ENCODE data around the gene EPB41. TPM values are rescaled to one million over a fixed set of nuclear protein-coding genes. Genes with fewer than 3 reads are reported as not detected.
A peak's percentile ranks its signal among the peaks of the same experiment; 100 is the strongest.
"Not testable (repeated sequence)": the region's sequence is repeated elsewhere in the genome, so short reads cannot be mapped to it uniquely, and the experiment has no call there.

EPB41 gene
- 10 to 100 TPM; 67.6 to 71.0 TPM for total RNA-seq

GRCh38 chr1:28914228-28915030 is at the start of gene EPB41:
Gene EPB41, plus strand, starts transcription at chr1:28914569. Its CDS starts 72,869 bp downstream, at chr1:28987438.
- ChIA-PET CTCF (interaction anchor here (0.6 to 2.3 kb wide), 12 partner anchors 12 to 288 kb away, joined by 3 to 6 read pairs (median 4); partner anchors contain the start of gene YTHDF2), POLR2A (interaction anchor here (0.7 to 2.3 kb wide), 9 partner anchors 12 to 267 kb away, joined by 4 to 13 read pairs (median 6); partner anchors contain the start of genes RNU11 and SRSF4)
- intact Hi-C loops (cut with micrococcal nuclease): loop anchor here (1.0 kb wide), 3 partner anchors 13 to 48 kb away; no protein-coding TSS in a partner anchor
- Mint-ChIP-seq H3K36me3 (peaks cover 3% of the 10 kb centered on the region), H3K9me3 (no peaks in the 10 kb centered on the region), H3K4me3 (peak within 1 kb of the TSS; percentile 98), H3K4me1 (ENCODE audit: low read depth) (peaks cover 50% of the 10 kb centered on the region), H3K27me3 (no peaks in the 10 kb centered on the region), H3K27ac (peak within 1 kb of the TSS; percentile 93)
- peak; percentile 93 for DNase-seq

DNA sequence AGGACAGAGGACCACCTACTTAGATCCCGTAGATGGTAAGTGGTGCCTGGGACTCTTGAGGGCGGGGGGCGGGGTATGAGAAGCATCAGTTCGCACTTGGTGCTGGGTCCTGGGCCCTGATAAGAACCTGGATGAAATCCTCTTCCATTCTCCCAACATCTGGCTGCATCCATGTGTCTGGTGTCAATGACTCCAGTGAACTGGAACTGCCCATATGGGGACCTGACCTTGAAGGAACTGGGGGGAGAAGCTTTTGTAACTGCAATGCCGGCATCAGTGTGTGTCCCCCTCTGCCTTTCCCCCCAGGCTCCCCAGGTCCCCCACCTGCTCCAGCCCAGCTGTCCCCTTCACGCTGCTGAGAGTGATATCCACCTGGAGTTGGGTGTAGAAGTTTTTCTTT is 49.7 kb upstream of the EPB41 start:
- CTCF ChIA-PET: no interaction called here
- no peak overlapping the region for H3K27ac Mint-ChIP-seq

DNA sequence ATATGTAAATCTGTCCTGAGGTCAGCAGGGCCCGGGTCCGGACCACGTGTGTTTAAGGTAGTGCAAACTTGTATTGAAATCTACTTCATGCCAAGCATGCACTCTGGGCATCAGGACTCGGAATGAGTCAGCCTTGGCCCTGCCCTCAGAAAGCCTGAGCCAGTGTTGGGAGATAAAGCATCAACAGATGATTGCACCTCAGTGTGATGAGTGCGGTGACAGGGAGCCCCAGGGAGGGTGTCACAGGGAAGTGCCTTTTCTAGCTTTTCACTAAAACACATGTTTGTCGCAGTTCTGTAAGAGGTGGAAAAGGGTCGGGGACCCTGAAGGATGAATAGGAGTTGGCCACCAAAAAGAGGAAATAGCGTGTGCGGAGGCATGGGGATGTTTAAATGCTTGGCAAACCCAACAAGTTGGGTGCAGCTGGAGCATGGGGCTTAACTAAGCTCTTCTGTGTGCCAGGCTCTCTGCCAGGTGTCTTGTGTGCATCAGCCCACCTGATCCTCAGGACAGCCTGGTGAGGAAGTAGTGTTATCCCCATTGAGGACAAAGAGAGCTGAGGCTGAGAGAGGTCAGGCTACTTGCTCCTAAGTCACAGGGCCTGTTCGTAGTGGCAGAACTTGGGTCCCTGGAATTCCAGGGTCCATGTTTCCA is 48.2 kb upstream of the EPB41 start:
- DNase-seq: no peak
- H3K27ac Mint-ChIP-seq: no peak overlapping the region
- no peak overlapping the region for H3K4me3 Mint-ChIP-seq
- no peaks in the 10 kb centered on the region for H3K9me3 Mint-ChIP-seq
- peaks cover 1% of the 10 kb centered on the region for H3K27me3 Mint-ChIP-seq
- CTCF ChIA-PET: interaction anchor here (4.0 kb wide), 1 partner anchor 11 kb away, joined by 28 read pairs; no protein-coding TSS in a partner anchor
- no peaks in the 10 kb centered on the region for H3K4me1 Mint-ChIP-seq (ENCODE audit: low read depth)
- intact Hi-C loops (cut with micrococcal nuclease): no loop called here
- POLR2A ChIA-PET: no interaction called here
- H3K36me3 Mint-ChIP-seq: no peaks in the 10 kb centered on the region

More for the DNA sequence above, 49.7 kb upstream of the EPB41 start:
- no peaks in the 10 kb centered on the region for H3K4me1 Mint-ChIP-seq (ENCODE audit: low read depth)
- H3K27me3 Mint-ChIP-seq: no peaks in the 10 kb centered on the region
- POLR2A ChIA-PET: no interaction called here
- no peak for DNase-seq
- H3K4me3 Mint-ChIP-seq: no peak overlapping the region
- H3K36me3 Mint-ChIP-seq: no peaks in the 10 kb centered on the region
- intact Hi-C loops (cut with micrococcal nuclease): no loop called here
- no peaks in the 10 kb centered on the region for H3K9me3 Mint-ChIP-seq

DNA sequence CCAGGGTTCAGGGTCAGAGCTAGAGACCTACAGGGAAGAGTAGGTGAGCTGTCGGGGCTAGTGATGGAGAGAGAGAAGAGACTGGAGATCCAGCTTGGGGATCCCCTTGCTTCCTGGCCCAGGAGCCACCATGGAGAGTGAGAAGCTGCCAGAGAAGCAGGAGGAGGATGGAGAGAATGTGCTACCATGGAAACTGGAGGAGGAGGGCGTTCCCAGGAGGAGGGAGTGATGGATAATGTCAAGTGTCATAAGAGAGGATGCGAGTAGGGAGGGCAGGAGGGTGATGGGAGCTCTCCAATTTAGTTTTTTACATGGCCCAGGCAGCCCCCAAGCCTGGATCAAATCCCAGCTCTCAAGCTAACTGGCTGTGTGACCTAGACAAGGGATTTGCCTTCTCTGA is 46.5 kb upstream of the EPB41 start:
- Mint-ChIP-seq H3K36me3 (no peaks in the 10 kb centered on the region), H3K27me3 (peaks cover 1% of the 10 kb centered on the region), H3K4me3 (no peak overlapping the region), H3K4me1 (ENCODE audit: low read depth) (no peaks in the 10 kb centered on the region), H3K9me3 (no peaks in the 10 kb centered on the region), H3K27ac (no peak overlapping the region)
- POLR2A ChIA-PET: no interaction called here
- CTCF ChIA-PET: interaction anchor here (1.4 to 4.0 kb wide), 3 partner anchors 9 to 335 kb away, joined by 5 to 28 read pairs (median 6); no protein-coding TSS in a partner anchor
- intact Hi-C loops (cut with micrococcal nuclease): no loop called here
- no peak for DNase-seq

DNA sequence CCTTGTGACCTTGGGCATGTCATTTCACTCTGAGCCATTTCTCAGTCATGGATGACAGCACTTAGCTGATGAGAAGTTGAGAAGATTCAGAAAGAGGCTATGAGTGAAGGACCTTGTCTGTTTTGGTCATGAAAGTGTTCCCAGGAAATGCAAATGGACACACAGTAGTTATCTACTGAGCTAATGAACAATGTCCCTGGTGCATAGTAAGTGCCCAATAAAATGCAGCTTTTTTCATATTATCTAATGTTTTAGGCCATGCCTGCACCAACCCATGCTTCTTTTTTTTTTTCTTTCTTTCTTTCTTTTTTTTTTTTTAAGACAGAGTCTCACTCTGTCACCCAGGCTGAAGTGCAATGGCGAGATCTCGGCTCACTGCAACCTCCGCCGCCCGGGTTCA is 44.4 kb upstream of the EPB41 start:
- Mint-ChIP-seq H3K36me3 (no peaks in the 10 kb centered on the region), H3K27me3 (peaks cover 1% of the 10 kb centered on the region), H3K9me3 (no peaks in the 10 kb centered on the region), H3K4me1 (ENCODE audit: low read depth) (no peaks in the 10 kb centered on the region), H3K27ac (no peak overlapping the region), H3K4me3 (no peak overlapping the region)
- intact Hi-C loops (cut with micrococcal nuclease): loop anchor here (10.0 kb wide), 1 partner anchor 465 kb away; no protein-coding TSS in a partner anchor
- CTCF ChIA-PET: interaction anchor here (0.9 to 4.0 kb wide), 3 partner anchors 7 to 333 kb away, joined by 3 to 28 read pairs (median 4); no protein-coding TSS in a partner anchor
- no peak for DNase-seq
- POLR2A ChIA-PET: interaction anchor here (1.0 kb wide), 1 partner anchor 115 kb away, joined by 3 read pairs; no protein-coding TSS in a partner anchor

DNA sequence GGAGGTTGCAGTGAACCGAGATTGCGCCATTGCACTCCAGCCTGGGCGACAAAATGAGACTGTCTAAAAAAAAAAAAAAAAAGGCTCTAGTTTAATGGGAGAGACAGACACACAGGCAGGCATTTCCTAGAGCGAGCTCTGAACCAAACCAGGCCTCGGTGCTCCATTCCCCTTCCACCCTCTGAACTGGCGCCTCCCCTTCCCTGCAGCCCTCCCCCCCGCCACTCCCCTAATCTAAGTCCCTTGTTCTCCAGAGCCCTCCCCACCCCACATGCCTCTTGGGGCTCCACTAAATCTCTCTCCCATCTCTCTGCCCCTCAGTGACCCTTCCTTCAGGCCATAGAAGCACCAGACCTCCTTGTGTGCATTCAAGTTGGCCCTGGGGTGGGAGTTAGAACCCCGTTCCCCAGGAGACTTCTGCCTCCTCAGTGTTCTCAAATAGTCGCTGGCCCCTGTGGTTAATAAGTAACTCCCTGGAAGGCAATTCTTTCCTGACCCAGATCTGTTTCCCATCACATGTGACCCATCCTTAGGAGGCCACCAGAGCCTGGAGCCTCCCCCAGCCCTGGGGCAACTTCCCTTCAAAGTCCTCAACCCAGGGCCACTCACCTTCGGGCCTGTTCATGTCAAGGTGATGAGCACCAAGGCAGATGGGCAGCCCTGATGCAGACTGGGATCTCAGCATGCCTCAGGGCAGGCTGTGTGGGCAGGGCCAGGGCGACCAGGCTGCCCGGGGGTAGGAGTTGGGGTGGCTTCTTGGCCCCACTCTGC is 42.6 kb upstream of the EPB41 start:
- DNase-seq: no peak
- no peaks in the 10 kb centered on the region for H3K4me1 Mint-ChIP-seq (ENCODE audit: low read depth)
- ChIA-PET POLR2A (no interaction called here), CTCF (no interaction called here)
- H3K36me3 Mint-ChIP-seq: no peaks in the 10 kb centered on the region
- H3K4me3 Mint-ChIP-seq: no peak overlapping the region
- no peaks in the 10 kb centered on the region for H3K9me3 Mint-ChIP-seq
- intact Hi-C loops (cut with micrococcal nuclease): loop anchor here (10.0 kb wide), 1 partner anchor 467 kb away; no protein-coding TSS in a partner anchor
- H3K27me3 Mint-ChIP-seq: peaks cover 6% of the 10 kb centered on the region
- H3K27ac Mint-ChIP-seq: no peak overlapping the region

GRCh38 chr1:28875134-28875533 is 39.2 kb upstream of the EPB41 start:
- CTCF ChIA-PET: interaction anchor here (0.6 to 7.6 kb wide), 8 partner anchors 81 to 516 kb away, joined by 3 to 401 read pairs (median 22); no protein-coding TSS in a partner anchor
- H3K4me1 Mint-ChIP-seq (ENCODE audit: low read depth); POLR2A ChIA-PET: not testable (repeated sequence)

DNA sequence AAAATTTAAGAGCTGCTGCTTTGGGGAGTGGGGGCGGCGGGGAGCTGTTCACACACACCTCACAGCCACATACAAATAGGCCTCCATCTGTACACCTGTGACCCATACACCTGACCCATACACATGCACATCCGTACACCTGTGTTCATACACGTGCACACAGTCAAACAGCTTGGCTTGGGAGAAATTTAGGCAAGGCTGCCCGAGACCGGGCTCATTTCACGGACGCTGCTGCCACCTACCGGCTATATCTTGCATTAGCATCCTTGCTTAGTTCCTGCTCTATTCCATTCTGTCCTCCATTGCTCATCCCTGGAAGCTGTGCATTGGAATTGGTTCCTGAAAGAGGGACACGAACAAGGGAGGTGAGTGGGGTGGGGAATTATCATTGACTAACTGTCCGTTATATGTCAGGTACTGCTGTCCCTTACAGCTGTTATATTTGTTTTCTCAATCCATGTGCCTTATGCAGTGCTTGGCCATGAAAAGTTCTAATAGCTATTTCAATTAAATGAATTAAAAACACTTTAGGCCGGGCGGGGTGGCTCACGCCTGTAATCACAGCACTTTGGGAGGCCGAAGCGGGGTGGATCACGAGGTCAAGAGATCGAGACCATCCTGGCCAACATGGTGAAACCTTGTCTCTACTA is 37.1 kb upstream of the EPB41 start:
- CTCF ChIA-PET: interaction anchor here (0.6 to 7.6 kb wide), 94 partner anchors 9 to 1208 kb away, joined by 3 to 401 read pairs (median 4); partner anchors contain the start of genes EPB41, GMEB1, RNU11 and SRSF4
- Mint-ChIP-seq H3K27me3 (peaks cover 6% of the 10 kb centered on the region), H3K4me1 (ENCODE audit: low read depth) (peaks cover 8% of the 10 kb centered on the region), H3K27ac (no peak overlapping the region), H3K4me3 (no peak overlapping the region), H3K9me3 (no peaks in the 10 kb centered on the region), H3K36me3 (no peaks in the 10 kb centered on the region)
- peak; percentile 85 for DNase-seq
- POLR2A ChIA-PET: interaction anchor here (0.6 to 1.4 kb wide), 5 partner anchors 92 to 359 kb away, joined by 3 to 4 read pairs (median 3); partner anchors contain the start of gene RNU11
- intact Hi-C loops (cut with micrococcal nuclease): loop anchor here (1.0 to 10.0 kb wide), 4 partner anchors 92 to 472 kb away; partner anchors contain the start of gene TAF12

More at GRCh38 chr1:28875134-28875533, 39.2 kb upstream of the EPB41 start:
- DNase-seq, H3K4me3 Mint-ChIP-seq, H3K36me3 Mint-ChIP-seq, H3K27me3 Mint-ChIP-seq, H3K9me3 Mint-ChIP-seq, H3K27ac Mint-ChIP-seq: not testable (repeated sequence)
- intact Hi-C loops (cut with micrococcal nuclease): loop anchor here (5.0 to 10.0 kb wide), 3 partner anchors 233 to 470 kb away; partner anchors contain the start of gene TAF12

- intact Hi-C loops (cut with micrococcal nuclease): loop anchor here (5.0 to 10.0 kb wide), 3 partner anchors 236 to 474 kb away; partner anchors contain the start of gene TAF12
- Mint-ChIP-seq H3K27ac (no peak overlapping the region), H3K27me3 (peaks cover 6% of the 10 kb centered on the region), H3K9me3 (no peaks in the 10 kb centered on the region), H3K4me3 (no peak overlapping the region), H3K36me3 (no peaks in the 10 kb centered on the region), H3K4me1 (ENCODE audit: low read depth) (peaks cover 14% of the 10 kb centered on the region)
- CTCF ChIA-PET: interaction anchor here (0.7 to 7.6 kb wide), 9 partner anchors 11 to 324 kb away, joined by 3 to 401 read pairs (median 24); no protein-coding TSS in a partner anchor
- DNase-seq: no peak
- POLR2A ChIA-PET: no interaction called here
Measured at GRCh38 chr1:28878796-28879195, 35.6 kb upstream of the EPB41 start.

DNA sequence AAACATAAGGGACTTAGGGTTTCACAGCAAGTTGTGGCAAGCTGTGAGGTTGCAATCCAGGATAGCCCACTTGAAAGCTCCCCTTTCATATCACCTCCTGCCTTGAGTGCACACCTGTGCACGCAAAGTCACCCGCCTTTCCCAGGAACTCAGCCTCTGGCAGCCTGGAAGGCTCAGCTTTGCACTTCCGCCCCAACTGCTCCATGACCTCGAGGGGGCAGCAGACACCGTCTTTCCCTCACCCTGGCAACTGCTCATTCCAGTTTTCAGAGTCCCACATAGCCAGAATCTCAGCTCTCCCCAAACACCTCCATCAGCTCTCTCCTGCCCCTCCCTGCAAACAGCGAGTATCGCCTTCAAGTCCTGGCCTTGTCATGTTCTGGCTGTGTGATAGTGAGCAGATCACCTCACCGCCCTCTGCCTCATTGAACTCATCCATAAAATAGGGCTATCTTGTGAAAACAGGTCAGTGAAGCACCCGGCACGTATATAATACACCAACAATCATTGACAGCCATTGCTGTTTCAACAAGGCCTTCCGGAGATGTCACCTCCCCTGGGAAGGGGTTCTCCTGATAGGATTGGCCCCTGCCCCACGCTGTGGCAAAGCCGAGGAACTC is 32.2 kb upstream of the EPB41 start:
- DNase-seq: peak; percentile 90
- ChIA-PET CTCF (interaction anchor here (0.6 to 7.6 kb wide), 49 partner anchors 9 to 446 kb away, joined by 3 to 401 read pairs (median 4); partner anchors contain the start of genes EPB41, PTPRU, SRSF4 and TMEM200B), POLR2A (interaction anchor here (0.6 to 1.2 kb wide), 3 partner anchors 107 to 300 kb away, joined by 3 to 7 read pairs (median 3); partner anchors contain the start of gene SRSF4)
- intact Hi-C loops (cut with micrococcal nuclease): loop anchor here (1.0 kb wide), 3 partner anchors 151 to 321 kb away; no protein-coding TSS in a partner anchor
- H3K36me3 Mint-ChIP-seq: no peaks in the 10 kb centered on the region
- peaks cover 37% of the 10 kb centered on the region for H3K4me1 Mint-ChIP-seq (ENCODE audit: low read depth)
- peak overlapping the region; percentile 25 for H3K4me3 Mint-ChIP-seq
- H3K27ac Mint-ChIP-seq: peak overlapping the region; percentile 69
- H3K9me3 Mint-ChIP-seq: no peaks in the 10 kb centered on the region
- peaks cover under 1% of the 10 kb centered on the region for H3K27me3 Mint-ChIP-seq
